A673 (cell line): ENCODE data around the gene SCN9A.

ENCODE experiments used
- EZH2 ChIP-seq: fragments of 200-600 bp; sonication (generic); IDR thresholded peaks from 2 replicates; pipeline ENCODE4 v1.6.1; 2017; ENCODE audit warnings: borderline replicate concordance, low read depth, mild to moderate bottlenecking, mixed read lengths, antibody characterized with exemption, low read length; ENCODE audit not compliant: poor library complexity, severe bottlenecking
- TF ChIP-seq, protein P1 (sequence below): fragments of 300-800, 200-600 bp; sonication (generic); conservative IDR thresholded peaks from 2 replicates; pipeline ENCODE4 v1.5.1; 2017; ENCODE audit warnings: low read depth, mild to moderate bottlenecking, antibody characterized with exemption, low read length, moderate library complexity, mixed read lengths

- TF ChIP-seq, protein P1, sequence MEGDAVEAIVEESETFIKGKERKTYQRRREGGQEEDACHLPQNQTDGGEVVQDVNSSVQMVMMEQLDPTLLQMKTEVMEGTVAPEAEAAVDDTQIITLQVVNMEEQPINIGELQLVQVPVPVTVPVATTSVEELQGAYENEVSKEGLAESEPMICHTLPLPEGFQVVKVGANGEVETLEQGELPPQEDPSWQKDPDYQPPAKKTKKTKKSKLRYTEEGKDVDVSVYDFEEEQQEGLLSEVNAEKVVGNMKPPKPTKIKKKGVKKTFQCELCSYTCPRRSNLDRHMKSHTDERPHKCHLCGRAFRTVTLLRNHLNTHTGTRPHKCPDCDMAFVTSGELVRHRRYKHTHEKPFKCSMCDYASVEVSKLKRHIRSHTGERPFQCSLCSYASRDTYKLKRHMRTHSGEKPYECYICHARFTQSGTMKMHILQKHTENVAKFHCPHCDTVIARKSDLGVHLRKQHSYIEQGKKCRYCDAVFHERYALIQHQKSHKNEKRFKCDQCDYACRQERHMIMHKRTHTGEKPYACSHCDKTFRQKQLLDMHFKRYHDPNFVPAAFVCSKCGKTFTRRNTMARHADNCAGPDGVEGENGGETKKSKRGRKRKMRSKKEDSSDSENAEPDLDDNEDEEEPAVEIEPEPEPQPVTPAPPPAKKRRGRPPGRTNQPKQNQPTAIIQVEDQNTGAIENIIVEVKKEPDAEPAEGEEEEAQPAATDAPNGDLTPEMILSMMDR: no peak
- no peak for TF ChIP-seq EZH2
These were observed 29.8 kb upstream of the SCN9A start for GRCh38 chr2:166405569-166405926.
